ENCODE data around the gene PVALB.
A peak's percentile ranks its signal among the peaks of the same experiment; 100 is the strongest.

Gene PVALB

GRCh38 chr22:36816636-36817524 is at the start of gene PVALB:
PVALB (minus strand) TSS chr22:36817035; CDS start chr22:36817005, 30 bp downstream.
- DNase-seq = no peak

- no peak for DNase-seq
Observed at GRCh38 chr22:36865346-36865745, 48.5 kb upstream of the PVALB start.

- DNase-seq = no peak
Observed at GRCh38 chr22:36864454-36865215, 47.8 kb upstream of the PVALB start.

- no peak for DNase-seq
Observed at GRCh38 chr22:36863979-36864378, 47.1 kb upstream of the PVALB start.

- no peak for DNase-seq
Observed at GRCh38 chr22:36863281-36863680, 46.4 kb upstream of the PVALB start.

GRCh38 chr22:36862251-36863242 is 45.7 kb upstream of the PVALB start:
- DNase-seq = no peak

- no peak for DNase-seq
Observed at GRCh38 chr22:36860821-36861659, 44.2 kb upstream of the PVALB start, which contains the start of gene NCF4. NCF4 (plus strand) TSS chr22:36861006; CDS start chr22:36861172, 166 bp downstream.

- no peak for DNase-seq
Observed at GRCh38 chr22:36860438-36860820, 43.6 kb upstream of the PVALB start.

- no peak for DNase-seq
Observed at GRCh38 chr22:36860017-36860416, 43.2 kb upstream of the PVALB start.

- DNase-seq = no peak
Observed at GRCh38 chr22:36858966-36859365, 42.1 kb upstream of the PVALB start.

GRCh38 chr22:36858156-36858555 is 41.3 kb upstream of the PVALB start:
- no peak for DNase-seq

- no peak for DNase-seq
Observed at GRCh38 chr22:36856792-36857135, 39.9 kb upstream of the PVALB start.

GRCh38 chr22:36856121-36856791 is 39.4 kb upstream of the PVALB start:
- DNase-seq = peak; percentile 54

GRCh38 chr22:36855478-36855877 is 38.6 kb upstream of the PVALB start:
- DNase-seq = no peak

- DNase-seq = no peak
Observed at GRCh38 chr22:36853407-36854099, 36.7 kb upstream of the PVALB start.

GRCh38 chr22:36852056-36852973 is 35.5 kb upstream of the PVALB start:
- DNase-seq = no peak

- no peak for DNase-seq
Observed at GRCh38 chr22:36850682-36851081, 33.8 kb upstream of the PVALB start.

GRCh38 chr22:36850056-36850455 is 33.2 kb upstream of the PVALB start:
- DNase-seq = no peak

- no peak for DNase-seq
Observed at GRCh38 chr22:36846949-36847348, 30.1 kb upstream of the PVALB start.
